Breast epithelium (tissue), 4 donors: ENCODE data around the gene ANKRD49. TPM values are rescaled to one million over a fixed set of nuclear protein-coding genes. Genes with fewer than 3 reads are reported as not detected.

Experiments
- DNase-seq, 2 donors: peaks; one replicate each; pipeline ENCODE4 v3.0.0-alpha.2; 2019; ENCODE audit warnings: low spot score in 2 of 2
- H3K27ac ChIP-seq, 2 donors: fragments of 200-600 bp; sonication (generic) in 1 of 2; one replicate each; pipeline ENCODE4 v1.5.1; 2016 to 2019; ENCODE audit warnings: mild to moderate bottlenecking in 1 of 2
- H3K27me3 ChIP-seq, 2 donors: fragments of 200-600 bp; sonication (generic) in 1 of 2; one replicate each; pipeline versions ENCODE4 v1.5.1 to v1.6.0; 2017 to 2019; ENCODE audit warnings: control low read depth in 1 of 2, mild to moderate bottlenecking in 1 of 2
- H3K36me3 ChIP-seq: fragments of 200-600 bp; one replicate; pipeline ENCODE4 v1.5.1; 2019
- H3K4me1 ChIP-seq, 2 donors: fragments of 200-600 bp; sonication (generic); one replicate each; pipeline ENCODE4 v1.5.1; 2016 to 2019; ENCODE audit warnings: control low read depth in 1 of 2
- H3K4me3 ChIP-seq, 3 donors: fragments of 200-600 bp; sonication (generic); 1 replicate in 2 of 3; 2 replicates in 1 of 3; pipeline ENCODE4 v1.5.1; 2016 to 2019; ENCODE audit warnings: mild to moderate bottlenecking in 3 of 3, moderate library complexity in 2 of 3
- H3K9me3 ChIP-seq, 2 donors: fragments of 200-600 bp; sonication (generic) in 1 of 2; one replicate each; pipeline ENCODE4 v1.5.1; 2016 to 2019; ENCODE audit warnings: control low read depth in 1 of 2
- POLR2A ChIP-seq: fragments of 450-650 bp; IDR thresholded peaks from one replicate; pipeline ENCODE4 v1.6.1; 2016; ENCODE audit warnings: antibody characterized with exemption, mild to moderate bottlenecking, moderate library complexity
- POLR2AphosphoS5 ChIP-seq, 3 donors: sonication (generic); formaldehyde crosslinking; IDR thresholded peaks; one replicate each; pipeline ENCODE4 v1.6.1; 2017; ENCODE audit warnings: antibody characterized with exemption in 3 of 3
- intact Hi-C: fragments of 100-400 bp; cut with DNase I; formaldehyde crosslinking; loops from one replicate; pipeline ENCODE4 v1.15.1; 2023; ENCODE audit warnings: low total_unique reads
- total RNA-seq, 3 donors: library from RNA; depleted of rRNA; stranded (reverse); fragments of >200 nt; gene quantifications; one replicate each; pipeline ENCODE4 v1.1.0, GENCODE V29; 2016
- TF ChIP-seq, protein P1 (sequence below), 3 donors: fragments of 450-650 bp; IDR thresholded peaks; one replicate each; pipeline ENCODE4 v1.5.1; 2016 to 2017; ENCODE audit warnings: antibody characterized with exemption in 3 of 3, mild to moderate bottlenecking in 3 of 3, moderate library complexity in 3 of 3

The ANKRD49 gene
- 10 to 100 TPM; 18.4 to 23.6 (median 21.3) TPM for total RNA-seq

- Histone ChIP-seq H3K4me3 (peak within 1 kb of the TSS; percentile 90 to 96 (median 91)), H3K27ac (peak within 1 kb of the TSS; percentile 85 to 87), H3K9me3 (no peaks in the 10 kb centered on the region), H3K4me1 (peaks cover 0 to 7% of the 10 kb centered on the region in 2 donors), H3K36me3 (no peaks in the 10 kb centered on the region), H3K27me3 (no peaks in the 10 kb centered on the region)
- TF ChIP-seq, protein P1, sequence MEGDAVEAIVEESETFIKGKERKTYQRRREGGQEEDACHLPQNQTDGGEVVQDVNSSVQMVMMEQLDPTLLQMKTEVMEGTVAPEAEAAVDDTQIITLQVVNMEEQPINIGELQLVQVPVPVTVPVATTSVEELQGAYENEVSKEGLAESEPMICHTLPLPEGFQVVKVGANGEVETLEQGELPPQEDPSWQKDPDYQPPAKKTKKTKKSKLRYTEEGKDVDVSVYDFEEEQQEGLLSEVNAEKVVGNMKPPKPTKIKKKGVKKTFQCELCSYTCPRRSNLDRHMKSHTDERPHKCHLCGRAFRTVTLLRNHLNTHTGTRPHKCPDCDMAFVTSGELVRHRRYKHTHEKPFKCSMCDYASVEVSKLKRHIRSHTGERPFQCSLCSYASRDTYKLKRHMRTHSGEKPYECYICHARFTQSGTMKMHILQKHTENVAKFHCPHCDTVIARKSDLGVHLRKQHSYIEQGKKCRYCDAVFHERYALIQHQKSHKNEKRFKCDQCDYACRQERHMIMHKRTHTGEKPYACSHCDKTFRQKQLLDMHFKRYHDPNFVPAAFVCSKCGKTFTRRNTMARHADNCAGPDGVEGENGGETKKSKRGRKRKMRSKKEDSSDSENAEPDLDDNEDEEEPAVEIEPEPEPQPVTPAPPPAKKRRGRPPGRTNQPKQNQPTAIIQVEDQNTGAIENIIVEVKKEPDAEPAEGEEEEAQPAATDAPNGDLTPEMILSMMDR (IDR thresholded peaks at IDR 0.05), result peak in 1 of 3 donors; percentile 1
- TF ChIP-seq POLR2AphosphoS5 (IDR thresholded peaks at IDR 0.05), result peak; percentile 67 to 85 (median 76)
- peak; percentile 65 for TF ChIP-seq POLR2A
- peak; percentile 96 to 99 for DNase-seq
- intact Hi-C loops, result no loop called here
Observed at GRCh38 chr11:94493281-94494125, at the start of gene ANKRD49, which contains the start of gene MRE11. TSS of gene ANKRD49 (plus strand) at chr11:94493984. CDS start at chr11:94496694, 2,710 bp downstream. TSS of gene MRE11 (minus strand) at chr11:94493844. CDS start at chr11:94492801, 1,043 bp downstream.

DNA sequence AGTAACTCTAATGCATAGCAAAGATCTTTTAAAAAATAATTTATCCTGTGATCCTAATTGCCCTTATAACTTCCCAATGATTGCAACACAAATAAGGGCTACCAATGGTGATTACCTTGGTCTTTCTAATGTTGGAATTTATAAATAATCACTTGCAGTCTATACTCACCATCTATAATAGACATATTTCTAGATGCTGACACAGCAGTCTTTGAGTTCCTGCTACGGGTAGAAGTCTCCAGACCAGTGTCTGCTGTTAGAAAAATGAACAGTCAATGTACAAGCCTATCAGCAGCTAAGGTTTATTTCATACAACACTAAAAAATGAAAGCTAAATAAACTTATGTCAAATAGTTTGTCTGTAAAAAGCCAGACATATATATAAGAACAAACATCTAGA, 48.1 kb upstream of the ANKRD49 start:
- Histone ChIP-seq H3K4me3 (no peak overlapping the region), H3K36me3 (no peaks in the 10 kb centered on the region), H3K9me3 (no peaks in the 10 kb centered on the region), H3K27me3 (no peaks in the 10 kb centered on the region), H3K27ac (no peak overlapping the region), H3K4me1 (no peaks in the 10 kb centered on the region)
- intact Hi-C loops, result no loop called here
- TF ChIP-seq, protein P1 (IDR thresholded peaks at IDR 0.05), result no peak
- TF ChIP-seq POLR2A (no peak), POLR2AphosphoS5 (IDR thresholded peaks at IDR 0.05) (no peak)
- DNase-seq, result no peak

DNA sequence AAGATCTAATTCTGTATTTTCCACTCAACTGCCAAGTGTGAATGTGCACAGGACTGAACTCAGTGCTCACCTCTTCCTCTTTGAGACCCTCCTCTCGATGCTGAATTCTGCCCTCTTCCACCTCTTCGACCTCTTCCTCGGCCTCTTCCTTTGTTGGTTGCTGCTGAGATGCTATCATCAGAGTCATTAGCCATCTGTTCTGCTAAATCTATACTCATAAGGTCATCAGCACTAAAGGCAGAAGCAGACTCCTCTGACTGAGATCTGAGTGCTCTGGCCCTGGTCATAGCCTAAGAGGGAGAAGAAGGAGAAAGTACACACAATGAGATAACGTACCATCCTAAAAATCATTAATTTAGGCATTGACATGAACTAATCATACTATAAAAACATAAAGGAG, 46.6 kb upstream of the ANKRD49 start:
- intact Hi-C loops, result no loop called here
- no peaks in the 10 kb centered on the region for H3K27me3 ChIP-seq
- no peak for TF ChIP-seq POLR2AphosphoS5 (IDR thresholded peaks at IDR 0.05)
- TF ChIP-seq, protein P1 (IDR thresholded peaks at IDR 0.05), result no peak
- TF ChIP-seq POLR2A, result no peak
- no peak for DNase-seq
- H3K4me1 ChIP-seq, result no peaks in the 10 kb centered on the region
- H3K4me3 ChIP-seq, result no peak overlapping the region
- H3K9me3 ChIP-seq, result no peaks in the 10 kb centered on the region
- no peaks in the 10 kb centered on the region for H3K36me3 ChIP-seq
- no peak overlapping the region for H3K27ac ChIP-seq

GRCh38 chr11:94449029-94449428, 44.8 kb upstream of the ANKRD49 start:
- intact Hi-C loops, result no loop called here
- Histone ChIP-seq H3K4me1 (no peaks in the 10 kb centered on the region), H3K4me3 (no peak overlapping the region), H3K9me3 (no peaks in the 10 kb centered on the region), H3K36me3 (no peaks in the 10 kb centered on the region), H3K27ac (no peak overlapping the region), H3K27me3 (no peaks in the 10 kb centered on the region)
- TF ChIP-seq POLR2A (no peak), POLR2AphosphoS5 (IDR thresholded peaks at IDR 0.05) (no peak)
- TF ChIP-seq, protein P1 (IDR thresholded peaks at IDR 0.05), result no peak
- no peak for DNase-seq

GRCh38 chr11:94449437-94449836, 44.3 kb upstream of the ANKRD49 start:
- Histone ChIP-seq H3K4me3 (no peak overlapping the region), H3K36me3 (no peaks in the 10 kb centered on the region), H3K4me1 (no peaks in the 10 kb centered on the region), H3K27me3 (no peaks in the 10 kb centered on the region), H3K27ac (no peak overlapping the region), H3K9me3 (no peaks in the 10 kb centered on the region)
- TF ChIP-seq POLR2AphosphoS5 (IDR thresholded peaks at IDR 0.05), result no peak
- TF ChIP-seq, protein P1 (IDR thresholded peaks at IDR 0.05), result no peak
- TF ChIP-seq POLR2A, result no peak
- intact Hi-C loops, result no loop called here
- DNase-seq, result no peak
